ENCODE results near the gene RFC3. TPM values are rescaled to one million over a fixed set of nuclear protein-coding genes. Genes with fewer than 3 reads are reported as not detected.

The RFC3 gene
- total RNA-seq, 4 donors from 2014 or later = 4.4 to 39.7 (median 8.8) TPM

GRCh38 chr13:33879118-33879517 lies 61.2 kb downstream of the RFC3 start:
- no peak for DNase-seq
- TF ChIP-seq CTCF (IDR thresholded peaks at IDR 0.05) (no peak), POLR2A (IDR thresholded peaks at IDR 0.05) (no peak)
- H3K27me3 ChIP-seq = no peaks in the 10 kb centered on the region
- no peaks in the 10 kb centered on the region for H3K4me1 ChIP-seq
- no peak overlapping the region for H3K27ac ChIP-seq
- intact Hi-C loops (cut with DNase I; ENCODE audit: low total_unique reads) = no loop called here
- no peaks in the 10 kb centered on the region for H3K36me3 ChIP-seq
- H3K4me3 ChIP-seq = no peak overlapping the region
- H3K9me3 ChIP-seq = no peaks in the 10 kb centered on the region

DNA sequence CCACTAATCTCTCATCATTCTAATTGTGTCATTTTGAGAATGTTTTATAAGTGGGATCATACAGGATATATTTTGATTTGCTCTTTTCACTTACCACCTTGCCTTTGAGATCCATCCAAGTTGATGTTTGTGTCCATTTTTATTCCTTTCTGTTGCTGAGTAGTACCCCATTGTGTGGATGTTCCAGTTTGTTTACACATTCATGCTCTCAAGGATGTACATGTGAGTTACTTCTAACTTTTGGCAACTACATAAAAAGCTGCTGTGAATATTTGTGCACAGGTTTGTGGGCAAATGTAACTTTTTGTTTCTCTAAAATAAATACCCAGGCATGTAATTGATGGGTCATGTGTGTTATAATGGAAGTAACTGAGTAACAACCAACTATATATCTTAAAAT lies 64.9 kb downstream of the RFC3 start:
- Histone ChIP-seq H3K4me1 (no peaks in the 10 kb centered on the region), H3K4me3 (no peak overlapping the region), H3K27me3 (no peaks in the 10 kb centered on the region), H3K9me3 (no peaks in the 10 kb centered on the region), H3K27ac (no peak overlapping the region), H3K36me3 (no peaks in the 10 kb centered on the region)
- intact Hi-C loops (cut with DNase I; ENCODE audit: low total_unique reads) = no loop called here
- no peak for DNase-seq
- TF ChIP-seq POLR2A (IDR thresholded peaks at IDR 0.05) (no peak), CTCF (IDR thresholded peaks at IDR 0.05) (no peak)

GRCh38 chr13:33884531-33885220 lies 66.7 kb downstream of the RFC3 start:
- intact Hi-C loops (cut with DNase I; ENCODE audit: low total_unique reads) = no loop called here
- no peaks in the 10 kb centered on the region for H3K36me3 ChIP-seq
- H3K27ac ChIP-seq = no peak overlapping the region
- H3K4me3 ChIP-seq = no peak overlapping the region
- no peak for DNase-seq
- no peaks in the 10 kb centered on the region for H3K4me1 ChIP-seq
- no peaks in the 10 kb centered on the region for H3K9me3 ChIP-seq
- no peaks in the 10 kb centered on the region for H3K27me3 ChIP-seq
- TF ChIP-seq POLR2A (IDR thresholded peaks at IDR 0.05) = no peak
- no peak for TF ChIP-seq CTCF (IDR thresholded peaks at IDR 0.05)

Small RNAs within 50 kb of the gene (small RNA-seq; reads per million reads assigned to genes)
- not detected for gene RNU5A-4P
